Prostate gland (tissue), 2 donors: ENCODE data around the gene LRBA. TPM values are rescaled to one million over a fixed set of nuclear protein-coding genes. Genes with fewer than 3 reads are reported as not detected.

Source experiments
- DNase-seq: peaks from one replicate; pipeline ENCODE4 v3.0.0-alpha.2; 2019; ENCODE audit warnings: low spot score
- H3K27ac ChIP-seq, 2 donors: fragments of 200-600 bp; sonication (generic); 2 replicates each; pipeline ENCODE4 v1.5.1; 2017 to 2019
- H3K27me3 ChIP-seq: fragments of 200-600 bp; sonication (generic); replicated peaks from 2 replicates; pipeline ENCODE4 v1.5.1; 2019; ENCODE audit not compliant: insufficient read depth
- H3K36me3 ChIP-seq, 2 donors: fragments of 200-600 bp; sonication (generic); 1 replicate in 1 of 2; 2 replicates in 1 of 2; pipeline versions ENCODE4 v1.5.1 to v1.8.1; 2017 to 2019
- H3K4me1 ChIP-seq: fragments of 200-600 bp; sonication (generic); replicated peaks from 2 replicates; pipeline ENCODE4 v1.5.1; 2019
- H3K4me3 ChIP-seq, 2 donors: fragments of 200-600 bp; sonication (generic); 2 replicates each; pipeline ENCODE4 v1.5.1; 2017 to 2019
- H3K9me3 ChIP-seq: fragments of 200-600 bp; sonication (generic); 2 replicates; pipeline ENCODE4 v1.5.1; 2017
- CTCF ChIP-seq, 4 experiments: fragments of 200-600 bp in 2 of 4; fragments of 450-650 bp in 2 of 4; sonication (generic) in 2 of 4; IDR thresholded peaks; 1 replicate in 3 of 4; 2 replicates in 1 of 4; pipeline ENCODE4 v1.5.1; 2016 to 2019; ENCODE audit warnings: antibody characterized with exemption in 4 of 4, mild to moderate bottlenecking in 2 of 4, moderate library complexity in 2 of 4
- POLR2A ChIP-seq: fragments of 450-650 bp; IDR thresholded peaks from one replicate; pipeline ENCODE4 v1.6.1; 2016; ENCODE audit warnings: antibody characterized with exemption, mild to moderate bottlenecking
- POLR2AphosphoS5 ChIP-seq: sonication (generic); formaldehyde crosslinking; IDR thresholded peaks from one replicate; pipeline ENCODE4 v1.6.1; 2017; ENCODE audit warnings: antibody characterized with exemption
- WGBS: methylation state at CpG from one replicate; pipeline ENCODE4 v1.1.5; 2018; 5-methylcytosine and 5-hydroxymethylcytosine counted together
- intact Hi-C: fragments of 100-400 bp; cut with DNase I; formaldehyde crosslinking; loops from one replicate; pipeline ENCODE4 v1.14.2; 2022
- total RNA-seq, 2 donors: library from RNA; depleted of rRNA; stranded (reverse); fragments of >200 nt; gene quantifications; one replicate each; pipeline ENCODE4 v1.1.0, GENCODE V29; 2016

LRBA gene
- total RNA-seq, 2 donors from 2014 or later = 69.8 to 79.8 TPM

- no peak for DNase-seq
- Histone ChIP-seq H3K36me3 (no peaks in the 10 kb centered on the region), H3K4me3 (no peak overlapping the region), H3K9me3 (no peaks in the 10 kb centered on the region), H3K4me1 (no peaks in the 10 kb centered on the region), H3K27ac (no peak overlapping the region), H3K27me3 (no peaks in the 10 kb centered on the region)
- 89% methylated on average over 3 of the region's 3 CpGs for WGBS
- intact Hi-C loops = no loop called here
- no peak for TF ChIP-seq POLR2AphosphoS5
- no peak for TF ChIP-seq POLR2A
- TF ChIP-seq CTCF (IDR thresholded peaks at IDR 0.05) = no peak
Observed at GRCh38 chr4:150355858-150356455, 659.1 kb downstream of the LRBA start.

DNA sequence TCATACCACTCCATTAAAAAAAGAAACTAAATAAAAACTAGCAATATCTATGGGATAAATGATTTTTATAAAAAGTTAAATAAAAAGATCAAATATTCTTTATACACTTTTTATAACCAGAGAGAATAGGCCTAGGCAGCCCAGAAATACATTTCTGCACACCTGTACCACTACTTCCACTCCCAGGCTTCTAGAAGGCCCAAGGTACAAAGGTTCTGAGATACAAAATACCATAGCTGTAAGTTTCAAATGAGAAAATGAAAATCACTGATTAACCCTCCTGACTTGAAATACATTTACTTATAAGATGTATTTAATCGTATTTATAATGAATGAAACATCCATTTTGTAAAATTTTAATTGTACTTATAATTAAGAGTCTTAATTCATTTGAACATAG, 659.7 kb downstream of the LRBA start:
- TF ChIP-seq POLR2A (no peak), CTCF (IDR thresholded peaks at IDR 0.05) (no peak), POLR2AphosphoS5 (no peak)
- no peaks in the 10 kb centered on the region for H3K4me1 ChIP-seq
- intact Hi-C loops = no loop called here
- H3K4me3 ChIP-seq = no peak overlapping the region
- whole genome bisulfite sequencing = 83% methylated on average over 1 of the region's 1 CpG
- no peak overlapping the region for H3K27ac ChIP-seq
- no peak for DNase-seq
- no peaks in the 10 kb centered on the region for H3K27me3 ChIP-seq
- no peaks in the 10 kb centered on the region for H3K9me3 ChIP-seq
- no peaks in the 10 kb centered on the region for H3K36me3 ChIP-seq

- Histone ChIP-seq H3K27ac (no peak overlapping the region), H3K9me3 (no peaks in the 10 kb centered on the region), H3K4me1 (no peaks in the 10 kb centered on the region), H3K4me3 (no peak overlapping the region), H3K27me3 (no peaks in the 10 kb centered on the region), H3K36me3 (no peaks in the 10 kb centered on the region)
- 94% methylated on average over 4 of the region's 4 CpGs for WGBS
- TF ChIP-seq POLR2A (no peak), CTCF (IDR thresholded peaks at IDR 0.05) (no peak), POLR2AphosphoS5 (no peak)
- no peak for DNase-seq
- intact Hi-C loops = no loop called here
Observed at GRCh38 chr4:150354214-150354796, 660.8 kb downstream of the LRBA start.

DNA sequence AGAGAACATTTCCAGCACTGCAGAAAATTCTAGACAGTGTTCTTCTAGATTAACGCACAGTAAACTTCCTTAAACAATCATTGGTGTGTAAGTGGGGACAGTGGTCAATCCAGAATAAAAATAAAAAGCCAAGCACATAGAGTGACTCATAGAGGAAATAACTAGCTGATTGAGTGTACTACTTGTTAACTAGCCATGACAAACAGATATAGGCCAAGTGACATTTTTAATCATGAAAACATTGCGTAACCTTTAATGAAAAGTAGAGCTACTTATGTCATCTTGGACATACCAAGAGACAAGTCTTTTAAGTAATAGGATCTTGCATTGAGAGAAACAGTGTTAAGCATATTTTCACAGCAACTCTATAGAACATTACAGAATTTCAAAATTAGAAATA, 667.0 kb downstream of the LRBA start:
- WGBS = 86% methylated on average over 2 of the region's 2 CpGs
- Histone ChIP-seq H3K36me3 (no peaks in the 10 kb centered on the region), H3K4me1 (no peaks in the 10 kb centered on the region), H3K4me3 (no peak overlapping the region), H3K27me3 (no peaks in the 10 kb centered on the region), H3K9me3 (no peaks in the 10 kb centered on the region), H3K27ac (no peak overlapping the region)
- intact Hi-C loops = no loop called here
- no peak for TF ChIP-seq CTCF (IDR thresholded peaks at IDR 0.05)
- no peak for TF ChIP-seq POLR2AphosphoS5
- TF ChIP-seq POLR2A = no peak
- DNase-seq = no peak

GRCh38 chr4:150345207-150345744, 669.8 kb downstream of the LRBA start:
- no peak for DNase-seq
- Histone ChIP-seq H3K36me3 (no peaks in the 10 kb centered on the region), H3K4me1 (no peaks in the 10 kb centered on the region), H3K9me3 (no peaks in the 10 kb centered on the region), H3K27ac (no peak overlapping the region), H3K27me3 (no peaks in the 10 kb centered on the region), H3K4me3 (no peak overlapping the region)
- no peak for TF ChIP-seq POLR2A
- TF ChIP-seq POLR2AphosphoS5 = no peak
- TF ChIP-seq CTCF (IDR thresholded peaks at IDR 0.05) = no peak
- WGBS = 92% methylated on average over 3 of the region's 3 CpGs
- intact Hi-C loops = no loop called here
